HG02870 (cell line): ENCODE measurements around the gene HUNK.
"Not testable (repeated sequence)": the region's sequence is repeated elsewhere in the genome, so short reads cannot be mapped to it uniquely, and the experiment has no call there.

ENCODE experiments used
- ATAC-seq: cut with Tn5 transposase; IDR thresholded peaks from one replicate; pipeline ENCODE4 v1.9.1; 2021; ENCODE audit warnings: mild to moderate bottlenecking, moderate library complexity; ENCODE audit not compliant: unreplicated experiment

The HUNK gene

GRCh38 chr21:31918250-31918775, 45.5 kb downstream of the HUNK start:
- ATAC-seq, result no peak

GRCh38 chr21:31920275-31920674, 47.5 kb downstream of the HUNK start:
- ATAC-seq, result no peak

GRCh38 chr21:31921079-31921478, 48.3 kb downstream of the HUNK start:
- ATAC-seq, result no peak

- no peak for ATAC-seq
These were observed 50.1 kb downstream of the HUNK start for GRCh38 chr21:31922881-31923280.

GRCh38 chr21:31923756-31924155, 50.9 kb downstream of the HUNK start:
- no peak for ATAC-seq

GRCh38 chr21:31924548-31924947, 51.7 kb downstream of the HUNK start:
- no peak for ATAC-seq

- ATAC-seq, result no peak
These were observed 53.7 kb downstream of the HUNK start for GRCh38 chr21:31926498-31926897.

GRCh38 chr21:31927689-31928353, 55.0 kb downstream of the HUNK start:
- no peak for ATAC-seq

- no peak for ATAC-seq
These were observed 55.8 kb downstream of the HUNK start for GRCh38 chr21:31928656-31929055.

- ATAC-seq, result no peak
These were observed 56.7 kb downstream of the HUNK start for GRCh38 chr21:31929548-31929947.

GRCh38 chr21:31930001-31930400, 57.2 kb downstream of the HUNK start:
- ATAC-seq, result no peak

GRCh38 chr21:31931644-31932469, 59.0 kb downstream of the HUNK start:
- no peak for ATAC-seq

- ATAC-seq, result no peak
These were observed 59.6 kb downstream of the HUNK start for GRCh38 chr21:31932470-31932764.

- no peak for ATAC-seq
These were observed 64.5 kb downstream of the HUNK start for GRCh38 chr21:31937303-31937702.

- no peak for ATAC-seq
These were observed 65.8 kb downstream of the HUNK start for GRCh38 chr21:31938330-31939301.

- ATAC-seq, result no peak
These were observed 68.9 kb downstream of the HUNK start for GRCh38 chr21:31941694-31942093.

- no peak for ATAC-seq
These were observed 70.7 kb downstream of the HUNK start for GRCh38 chr21:31943561-31943960.

- no peak for ATAC-seq
These were observed 72.3 kb downstream of the HUNK start for GRCh38 chr21:31945141-31945540.

GRCh38 chr21:31945546-31945945, 72.7 kb downstream of the HUNK start:
- ATAC-seq, result no peak

- no peak for ATAC-seq
These were observed 73.4 kb downstream of the HUNK start for GRCh38 chr21:31946231-31946630.

- ATAC-seq, result not testable (repeated sequence)
These were observed 74.2 kb downstream of the HUNK start for GRCh38 chr21:31946876-31947550.
